Measurements from ENCODE around the gene NXF1.

GRCh38 chr11:62842171-62842741 lies 37.0 kb upstream of the NXF1 start:
- TF ChIP-seq, protein P1, sequence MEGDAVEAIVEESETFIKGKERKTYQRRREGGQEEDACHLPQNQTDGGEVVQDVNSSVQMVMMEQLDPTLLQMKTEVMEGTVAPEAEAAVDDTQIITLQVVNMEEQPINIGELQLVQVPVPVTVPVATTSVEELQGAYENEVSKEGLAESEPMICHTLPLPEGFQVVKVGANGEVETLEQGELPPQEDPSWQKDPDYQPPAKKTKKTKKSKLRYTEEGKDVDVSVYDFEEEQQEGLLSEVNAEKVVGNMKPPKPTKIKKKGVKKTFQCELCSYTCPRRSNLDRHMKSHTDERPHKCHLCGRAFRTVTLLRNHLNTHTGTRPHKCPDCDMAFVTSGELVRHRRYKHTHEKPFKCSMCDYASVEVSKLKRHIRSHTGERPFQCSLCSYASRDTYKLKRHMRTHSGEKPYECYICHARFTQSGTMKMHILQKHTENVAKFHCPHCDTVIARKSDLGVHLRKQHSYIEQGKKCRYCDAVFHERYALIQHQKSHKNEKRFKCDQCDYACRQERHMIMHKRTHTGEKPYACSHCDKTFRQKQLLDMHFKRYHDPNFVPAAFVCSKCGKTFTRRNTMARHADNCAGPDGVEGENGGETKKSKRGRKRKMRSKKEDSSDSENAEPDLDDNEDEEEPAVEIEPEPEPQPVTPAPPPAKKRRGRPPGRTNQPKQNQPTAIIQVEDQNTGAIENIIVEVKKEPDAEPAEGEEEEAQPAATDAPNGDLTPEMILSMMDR (IDR thresholded peaks at IDR 0.05): no peak
- no peak for TF ChIP-seq POLR2AphosphoS5 (IDR thresholded peaks at IDR 0.05)
